HUES6 (cell line): ENCODE measurements around the gene BAAT.
"Not testable (repeated sequence)": the region's sequence is repeated elsewhere in the genome, so short reads cannot be mapped to it uniquely, and the experiment has no call there.

Experiments used
- H3K27ac ChIP-seq: 2 replicates; pipeline ENCODE4 v1.7.0; 2013; ENCODE audit warnings: low read depth, mild to moderate bottlenecking, low read length, inconsistent platforms
- H3K27me3 ChIP-seq: 2 replicates; pipeline ENCODE4 v1.6.1; 2013; ENCODE audit warnings: low read length; ENCODE audit not compliant: control insufficient read depth, insufficient read depth
- H3K36me3 ChIP-seq: 2 replicates; pipeline ENCODE4 v1.6.1; 2013; ENCODE audit warnings: low read length; ENCODE audit not compliant: control insufficient read depth, insufficient read depth
- H3K4me1 ChIP-seq: 2 replicates; pipeline ENCODE4 v1.6.1; 2013; ENCODE audit warnings: low read length; ENCODE audit not compliant: control insufficient read depth, insufficient read depth
- H3K4me3 ChIP-seq: 2 replicates; pipeline ENCODE4 v1.5.1; 2013; ENCODE audit warnings: low read depth, low read length
- H3K9ac ChIP-seq: one replicate; pipeline ENCODE4 v1.6.1; 2013; ENCODE audit warnings: mild to moderate bottlenecking, low read length
- H3K9me3 ChIP-seq: 2 replicates; pipeline ENCODE4 v1.6.1; 2013; ENCODE audit warnings: low read depth, low read length; ENCODE audit not compliant: control insufficient read depth, insufficient read depth

BAAT gene

DNA sequence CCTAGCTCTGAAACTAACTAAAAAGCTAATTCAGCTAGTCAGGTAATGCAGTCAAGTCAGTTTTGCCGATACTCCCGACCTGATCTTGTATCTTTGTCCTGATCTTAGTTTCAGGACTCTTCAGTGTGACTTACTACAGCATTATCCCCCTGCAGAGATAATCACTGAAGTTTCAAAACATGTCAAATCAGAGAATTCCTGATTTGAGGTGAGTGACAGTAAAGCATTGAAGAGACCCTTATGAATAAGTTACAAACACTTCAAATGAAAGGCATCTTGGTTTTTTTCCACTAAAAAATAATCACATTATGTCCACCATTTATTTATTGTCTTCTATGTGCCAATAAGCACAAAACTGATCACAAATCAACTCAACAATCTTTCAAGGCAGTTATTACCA is 47.6 kb downstream of the BAAT start:
- Histone ChIP-seq H3K27ac (no peak overlapping the region), H3K36me3 (no peaks in the 10 kb centered on the region), H3K9ac (no peak overlapping the region), H3K9me3 (no peaks in the 10 kb centered on the region), H3K4me3 (no peak overlapping the region), H3K4me1 (no peaks in the 10 kb centered on the region), H3K27me3 (no peaks in the 10 kb centered on the region)

DNA sequence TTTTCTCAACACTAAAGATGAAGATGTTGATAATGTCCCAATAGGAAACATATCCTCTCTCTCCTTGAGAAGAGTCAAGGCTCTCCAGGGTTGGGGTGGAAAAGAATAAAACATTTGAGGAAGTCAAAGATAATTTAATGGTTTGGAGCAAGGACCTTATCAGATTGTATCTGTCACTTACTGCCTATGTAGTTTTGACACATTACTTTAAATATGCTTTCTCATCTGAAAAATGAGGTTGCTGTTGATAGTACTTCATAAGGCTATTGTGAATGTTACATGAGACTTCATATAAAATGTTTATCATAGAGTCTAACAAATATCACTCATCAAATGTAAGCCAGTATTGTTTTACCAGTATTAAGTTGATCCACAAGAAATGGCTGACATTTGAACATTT is 48.7 kb downstream of the BAAT start:
- Histone ChIP-seq H3K9me3 (no peaks in the 10 kb centered on the region), H3K27me3 (no peaks in the 10 kb centered on the region), H3K27ac (no peak overlapping the region), H3K9ac (no peak overlapping the region), H3K4me3 (no peak overlapping the region), H3K36me3 (no peaks in the 10 kb centered on the region), H3K4me1 (no peaks in the 10 kb centered on the region)

DNA sequence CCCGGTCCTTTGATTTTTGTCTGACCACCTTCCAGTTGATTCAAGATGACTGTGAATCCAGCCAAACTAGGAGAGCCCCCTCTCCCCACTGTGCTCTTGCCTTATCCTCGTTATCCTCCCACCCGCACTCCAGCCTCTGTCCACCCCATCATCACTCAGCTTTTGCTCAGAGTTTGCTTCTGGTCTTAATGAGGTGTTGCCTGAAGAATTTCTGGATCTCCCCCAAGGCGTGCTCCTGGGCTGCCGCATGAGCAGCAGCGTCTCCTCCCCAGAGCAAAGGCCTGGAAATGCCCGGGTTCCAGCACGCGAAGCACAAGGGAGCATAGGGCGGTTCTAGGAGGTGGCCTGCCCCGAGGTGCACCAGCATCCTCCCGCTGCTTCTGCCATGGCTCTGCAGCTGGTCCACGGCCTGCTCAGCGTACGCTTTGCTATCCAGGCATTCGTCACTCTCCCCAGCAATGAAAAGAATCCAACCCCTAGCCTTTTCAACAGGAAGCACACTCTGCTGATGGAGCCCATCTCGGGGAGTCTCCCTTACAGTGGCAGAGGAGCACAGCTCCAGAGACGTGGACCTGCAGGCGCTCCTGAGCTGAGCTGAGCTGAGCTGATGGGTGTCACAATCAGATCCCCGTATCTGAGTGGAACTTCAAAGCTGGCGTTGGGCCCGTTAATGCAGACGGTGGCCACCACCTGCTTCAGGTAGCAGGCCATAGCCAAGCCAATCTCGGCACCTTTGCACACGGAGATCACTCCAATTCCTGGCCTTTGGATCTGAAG is 50.7 kb downstream of the BAAT start:
- H3K9ac ChIP-seq, result no peak overlapping the region
- no peaks in the 10 kb centered on the region for H3K9me3 ChIP-seq
- no peaks in the 10 kb centered on the region for H3K4me1 ChIP-seq
- H3K27me3 ChIP-seq, result no peaks in the 10 kb centered on the region
- H3K36me3 ChIP-seq, result no peaks in the 10 kb centered on the region
- H3K27ac ChIP-seq, result no peak overlapping the region
- H3K4me3 ChIP-seq, result no peak overlapping the region

DNA sequence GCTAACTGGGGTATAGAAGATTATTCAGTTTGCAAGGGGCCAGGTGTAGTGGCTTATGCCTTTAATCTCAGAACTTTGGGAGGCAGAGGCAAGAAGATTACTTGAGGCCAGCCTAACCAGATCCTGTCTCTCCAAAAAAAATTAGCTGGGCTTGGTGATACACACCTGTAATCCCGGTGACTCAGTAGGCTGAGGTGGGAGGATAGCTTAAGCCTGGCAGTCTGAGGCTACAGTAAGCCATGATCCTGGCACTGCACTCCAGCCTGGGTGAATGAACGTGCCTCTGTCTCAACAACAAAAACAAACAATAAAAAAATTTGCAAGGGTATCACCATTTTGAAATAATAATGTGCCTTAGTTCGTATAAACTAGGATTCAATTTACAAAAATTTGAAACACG is 51.3 kb downstream of the BAAT start:
- no peaks in the 10 kb centered on the region for H3K36me3 ChIP-seq
- no peaks in the 10 kb centered on the region for H3K27me3 ChIP-seq
- H3K4me1 ChIP-seq, result no peaks in the 10 kb centered on the region
- no peak overlapping the region for H3K27ac ChIP-seq
- H3K9me3 ChIP-seq, result 0 out of 2 replicates have a peak, but pooled peaks cover 3% of the 10 kb centered on the region
- H3K9ac ChIP-seq, result no peak overlapping the region
- no peak overlapping the region for H3K4me3 ChIP-seq

DNA sequence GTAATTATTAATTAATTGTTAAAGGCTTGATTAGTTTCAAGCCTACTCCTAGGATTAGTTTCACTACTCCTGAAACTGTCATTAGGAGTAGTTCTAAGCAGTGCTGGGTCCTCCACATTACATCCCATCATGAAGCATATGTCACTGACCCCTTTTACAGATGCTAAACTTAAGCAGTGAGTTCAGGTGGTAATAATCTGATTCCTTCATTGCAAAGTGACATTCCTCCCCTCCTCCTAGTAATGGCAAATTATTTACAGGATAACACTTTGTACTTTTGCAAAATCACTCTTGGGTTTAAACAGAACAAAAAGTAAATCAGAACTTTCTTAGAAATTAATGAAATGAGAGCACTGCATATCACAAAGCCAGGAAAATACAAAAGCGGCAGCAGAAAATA is 52.4 kb downstream of the BAAT start:
- Histone ChIP-seq H3K4me1 (no peaks in the 10 kb centered on the region), H3K27ac (no peak overlapping the region), H3K9me3 (peaks cover 9% of the 10 kb centered on the region; the same call in 1 of the 2 replicates), H3K9ac (no peak overlapping the region), H3K27me3 (no peaks in the 10 kb centered on the region), H3K4me3 (no peak overlapping the region), H3K36me3 (no peaks in the 10 kb centered on the region)

DNA sequence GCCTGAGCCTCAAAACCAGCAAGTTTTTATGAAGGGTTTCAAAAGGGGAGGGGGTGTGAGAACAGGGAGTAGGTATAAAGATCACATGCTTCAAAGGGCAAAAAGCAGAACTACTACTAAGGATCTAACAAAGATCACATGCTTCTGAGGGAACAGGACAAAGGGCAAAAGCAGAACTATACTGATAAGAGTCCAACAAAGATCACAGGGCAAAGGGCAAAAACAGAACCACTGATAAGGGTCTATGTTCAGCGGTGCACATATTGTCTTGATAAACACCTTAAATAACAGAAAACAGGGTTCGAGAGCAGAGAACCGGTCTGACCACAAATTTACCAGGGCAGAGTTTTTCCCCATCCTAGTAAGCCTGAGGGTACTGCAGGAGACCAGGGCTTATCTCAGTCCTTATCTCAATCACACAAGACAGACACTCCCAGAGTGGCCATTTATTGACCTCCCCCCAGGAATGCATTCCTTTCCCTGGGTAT is 57.3 kb downstream of the BAAT start:
- H3K27ac ChIP-seq, H3K27me3 ChIP-seq, H3K4me1 ChIP-seq, H3K9ac ChIP-seq, H3K36me3 ChIP-seq, H3K4me3 ChIP-seq: not testable (repeated sequence)
- H3K9me3 ChIP-seq, result peaks cover 17% of the 10 kb centered on the region; the same call in 1 of the 2 replicates

DNA sequence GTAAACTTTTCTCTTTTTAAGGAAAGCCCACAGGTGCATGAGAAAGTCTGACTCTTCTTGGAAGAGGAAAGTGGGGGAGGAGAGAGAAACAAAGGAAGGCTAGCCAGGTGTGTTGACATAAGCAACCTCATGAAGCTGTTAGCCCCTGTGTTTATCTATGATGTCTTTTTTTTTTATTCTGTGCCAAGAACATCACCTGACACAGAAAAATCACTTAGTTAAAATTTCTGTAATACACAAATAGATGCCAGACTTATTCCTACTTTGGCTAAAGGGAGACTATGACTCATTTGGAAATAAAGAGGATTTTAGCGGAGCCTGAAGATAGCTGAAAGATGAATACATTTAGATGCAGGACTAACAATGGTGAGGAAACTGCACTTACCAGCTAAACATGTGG is 58.3 kb downstream of the BAAT start:
- H3K27me3 ChIP-seq, result no peaks in the 10 kb centered on the region
- peaks cover 17% of the 10 kb centered on the region; the same call in 1 of the 2 replicates for H3K9me3 ChIP-seq
- H3K27ac ChIP-seq, result no peak overlapping the region
- peaks cover 8% of the 10 kb centered on the region; the same call in 1 of the 2 replicates for H3K4me1 ChIP-seq
- no peaks in the 10 kb centered on the region for H3K36me3 ChIP-seq
- H3K9ac ChIP-seq, result no peak overlapping the region
- H3K4me3 ChIP-seq, result no peak overlapping the region

DNA sequence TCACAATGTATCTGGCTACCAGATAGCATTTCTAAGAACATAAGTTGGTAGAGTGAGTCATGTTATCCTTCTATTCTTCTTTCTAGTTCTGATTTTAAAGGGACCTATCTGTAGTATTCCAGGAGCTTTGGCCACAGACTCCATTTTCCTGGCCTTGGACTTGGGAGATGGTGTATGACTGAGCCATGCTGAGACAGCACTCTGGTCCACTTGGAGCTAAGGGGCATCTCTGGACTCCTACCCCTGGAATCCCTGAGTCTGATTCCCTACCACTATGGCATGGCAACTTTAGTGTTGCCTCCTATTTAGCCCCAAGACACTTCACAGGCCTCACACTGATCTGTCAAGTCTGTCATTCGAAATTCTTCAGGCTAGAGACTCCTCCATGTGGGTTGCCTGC is 58.8 kb downstream of the BAAT start:
- H3K9me3 ChIP-seq, result peaks cover 17% of the 10 kb centered on the region; the same call in 1 of the 2 replicates
- H3K4me1 ChIP-seq, result peaks cover 8% of the 10 kb centered on the region; the same call in 1 of the 2 replicates
- H3K4me3 ChIP-seq, result no peak overlapping the region
- H3K27me3 ChIP-seq, result no peaks in the 10 kb centered on the region
- H3K36me3 ChIP-seq, result no peaks in the 10 kb centered on the region
- H3K9ac ChIP-seq, result no peak overlapping the region
- no peak overlapping the region for H3K27ac ChIP-seq

DNA sequence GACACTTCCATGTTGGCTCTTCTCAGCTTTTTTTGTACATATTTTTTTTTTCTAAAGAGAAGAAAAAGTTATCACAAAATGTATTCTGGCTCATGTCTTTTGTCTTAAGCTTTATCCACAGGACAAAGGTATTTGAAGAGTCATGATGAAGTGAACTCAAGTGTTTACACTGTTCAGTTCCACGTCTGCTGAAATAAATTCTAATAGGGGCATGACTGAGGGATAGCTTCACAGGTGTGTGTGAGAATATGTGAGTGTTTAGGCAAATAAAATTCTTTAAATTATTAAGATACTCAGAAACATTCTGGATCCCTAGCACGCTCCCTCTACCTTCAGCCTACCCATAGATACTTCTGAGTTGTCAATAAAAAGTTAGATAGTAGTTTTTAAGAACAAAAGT is 59.8 kb downstream of the BAAT start:
- Histone ChIP-seq H3K9ac (no peak overlapping the region), H3K4me1 (peaks cover 8% of the 10 kb centered on the region; the same call in 1 of the 2 replicates), H3K27ac (no peak overlapping the region), H3K9me3 (peaks cover 17% of the 10 kb centered on the region; the same call in 1 of the 2 replicates), H3K4me3 (no peak overlapping the region), H3K36me3 (no peaks in the 10 kb centered on the region), H3K27me3 (no peaks in the 10 kb centered on the region)

DNA sequence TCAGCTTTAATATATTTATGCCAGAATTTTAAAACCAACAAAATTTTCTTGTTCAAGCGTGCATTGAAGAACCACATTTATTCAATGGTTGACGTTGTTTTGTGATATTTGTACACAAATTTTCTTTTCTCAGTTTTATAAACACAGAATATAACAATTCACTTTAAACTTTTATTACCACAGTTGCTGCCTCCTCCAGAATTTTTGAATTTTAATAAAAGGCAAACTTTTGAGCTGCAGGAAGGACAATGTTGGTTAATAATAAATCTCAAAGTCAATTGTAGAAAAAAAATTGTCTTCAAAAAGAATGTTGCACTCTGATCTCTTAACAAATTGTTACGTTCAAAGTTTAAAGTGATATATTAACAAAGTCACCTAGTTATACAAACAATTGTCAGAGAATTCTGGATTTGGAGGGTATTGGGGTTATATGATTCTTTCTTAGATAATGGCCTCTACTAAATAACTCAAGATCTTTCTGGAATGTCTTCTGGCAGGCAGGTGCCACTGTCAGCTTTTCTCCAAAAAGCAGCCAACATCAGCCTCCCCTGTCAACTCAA is 60.5 kb downstream of the BAAT start:
- Histone ChIP-seq H3K4me3 (no peak overlapping the region), H3K27me3 (no peaks in the 10 kb centered on the region), H3K9me3 (peaks cover 17% of the 10 kb centered on the region; the same call in 1 of the 2 replicates), H3K9ac (no peak overlapping the region), H3K36me3 (no peaks in the 10 kb centered on the region), H3K4me1 (peaks cover 8% of the 10 kb centered on the region; the same call in 1 of the 2 replicates), H3K27ac (no peak overlapping the region)

DNA sequence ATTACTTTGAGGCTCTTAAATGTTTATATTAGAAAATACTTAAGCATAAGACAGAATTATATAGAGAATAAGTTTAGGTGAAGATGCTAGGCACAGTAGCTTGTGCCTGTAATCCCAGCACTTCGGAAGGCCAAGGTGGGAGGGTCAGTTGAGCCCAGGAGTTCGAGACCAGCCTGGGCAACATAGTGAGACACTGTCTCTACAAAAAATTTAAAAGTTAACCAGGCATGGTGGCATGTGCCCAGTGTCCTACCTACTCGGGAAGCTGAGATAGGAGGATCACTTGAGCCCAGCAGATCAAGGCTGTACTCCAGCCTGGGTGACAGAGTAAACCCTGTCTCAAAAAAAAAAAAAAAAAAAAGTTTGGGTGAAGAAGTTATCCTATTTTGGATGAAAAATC is 61.7 kb downstream of the BAAT start:
- no peak overlapping the region for H3K4me3 ChIP-seq
- H3K4me1 ChIP-seq, result peaks cover 8% of the 10 kb centered on the region; the same call in 1 of the 2 replicates
- H3K9ac ChIP-seq, result no peak overlapping the region

More for the DNA sequence above, 61.7 kb downstream of the BAAT start:
- H3K27me3 ChIP-seq, result no peaks in the 10 kb centered on the region
- peaks cover 14% of the 10 kb centered on the region; the same call in 1 of the 2 replicates for H3K9me3 ChIP-seq
- H3K36me3 ChIP-seq, result no peaks in the 10 kb centered on the region
- H3K27ac ChIP-seq, result no peak overlapping the region
